NCI-H2171 treated with DMSO at 0.1 percent for 48 hours (cell line): ENCODE results near the gene GAB4.

Experiments used
- DNase-seq: peaks from one replicate; lab custom pipeline; 2025; lab: John Stamatoyannopoulos, UW

The GAB4 gene

GRCh38 chr22:16912281-16912680 lies 95.7 kb downstream of the GAB4 start:
- DNase-seq = no peak
